OCI-LY3 (cell line): ENCODE data around the gene ADCY3.

Experiments used
- CTCF ChIP-seq: fragments of 200-600, 300-600 bp; sonication (generic); IDR thresholded peaks from 2 replicates; pipeline ENCODE4 v1.5.1; 2014; ENCODE audit warnings: antibody characterized with exemption, low read length, low read depth
- EZH2phosphoT487 ChIP-seq: fragments of 200-600 bp; shearing (Covaris generic); IDR thresholded peaks from 2 replicates; pipeline ENCODE4 v1.6.1; 2018; ENCODE audit warnings: antibody characterized with exemption, mixed run types, low read depth

GRCh38 chr2:24935145-24935544 is 15.1 kb upstream of the ADCY3 start:
- TF ChIP-seq CTCF (no peak), EZH2phosphoT487 (no peak)
